HepG2 (cell line): Measurements from ENCODE around the gene WWC2.

ENCODE experiments used
- CAMTA2 ChIP-seq: sonication (generic); formaldehyde crosslinking; IDR thresholded peaks from 2 replicates; pipeline ENCODE4 v1.4.0; 2020; ENCODE audit warnings: mild to moderate bottlenecking, missing genetic modification reagents, borderline replicate concordance
- CTCF ChIP-seq: sonication (generic); formaldehyde crosslinking; IDR thresholded peaks from 2 replicates; pipeline ENCODE4 v1.5.0; 2020; ENCODE audit warnings: mild to moderate bottlenecking, missing genetic modification reagents, moderate library complexity
- HDAC2 ChIP-seq: sonication (generic); formaldehyde crosslinking; IDR thresholded peaks from 2 replicates; pipeline ENCODE4 v1.4.0; 2020; ENCODE audit warnings: missing genetic modification reagents
- PBX3 ChIP-seq: sonication (generic); formaldehyde crosslinking; IDR thresholded peaks from 2 replicates; pipeline ENCODE4 v1.8.1; 2023; ENCODE audit warnings: missing genetic modification reagents, inconsistent platforms, borderline replicate concordance
- POLR2A ChIP-seq, 2 experiments: IDR thresholded peaks; 2 replicates each; pipeline ENCODE4 v1.6.1; 2011; ENCODE audit warnings: low read depth in 2 of 2, low read length in 2 of 2, mild to moderate bottlenecking in 1 of 2, moderate library complexity in 1 of 2; ENCODE audit not compliant: insufficient read depth in 1 of 2
- STAG1 ChIP-seq: sonication (generic); formaldehyde crosslinking; IDR thresholded peaks from 2 replicates; pipeline ENCODE4 v1.4.0; 2020; ENCODE audit warnings: missing genetic modification reagents
- TCF7L2 ChIP-seq: IDR thresholded peaks from 2 replicates; pipeline ENCODE4 v1.6.1; 2011; ENCODE audit warnings: mild to moderate bottlenecking, low read depth, low read length, moderate library complexity
- YEATS2 ChIP-seq: sonication (generic); formaldehyde crosslinking; IDR thresholded peaks from 2 replicates; pipeline ENCODE4 v1.4.0; 2020; ENCODE audit warnings: missing genetic modification reagents, borderline replicate concordance
- ZBTB49 ChIP-seq: sonication (generic); formaldehyde crosslinking; IDR thresholded peaks from 2 replicates; pipeline ENCODE4 v1.4.0; 2020; ENCODE audit warnings: missing genetic modification reagents, borderline replicate concordance
- ZNF639 ChIP-seq: conservative IDR thresholded peaks from 2 replicates; pipeline ENCODE4 v1.6.1; 2018; ENCODE audit warnings: missing genetic modification reagents

GRCh38 chr4:183342541-183343533 is 243.8 kb downstream of the WWC2 start:
- TF ChIP-seq ZNF639 (CRISPR knock-in tag) (no peak), PBX3 (CRISPR knock-in tag) (no peak), YEATS2 (no peak), CTCF (CRISPR knock-in tag) (no peak), ZBTB49 (CRISPR knock-in tag) (no peak), POLR2A (IDR thresholded peaks at IDR 0.05; ENCODE audit: insufficient read depth in 1 of 2, low read depth in 2 of 2, low read length in 2 of 2) (no peak), STAG1 (CRISPR knock-in tag) (no peak), CAMTA2 (CRISPR knock-in tag) (no peak), TCF7L2 (no peak), HDAC2 (no peak)
